Lower leg skin (tissue), 4 donors: ENCODE measurements around the gene CCDC136. TPM values are rescaled to one million over a fixed set of nuclear protein-coding genes. Genes with fewer than 3 reads are reported as not detected.

ENCODE experiments used
- DNase-seq, 2 donors: peaks; one replicate each; pipeline ENCODE4 v3.0.0-alpha.2; 2019; ENCODE audit warnings: low spot score in 2 of 2
- H3K4me3 ChIP-seq: fragments of 200-600 bp; sonication (generic); 2 replicates; pipeline ENCODE4 v1.5.1; 2017; ENCODE audit warnings: mild to moderate bottlenecking, low read depth; ENCODE audit not compliant: poor library complexity, severe bottlenecking
- POLR2A ChIP-seq, 2 donors: fragments of 450-650 bp; IDR thresholded peaks; one replicate each; pipeline ENCODE4 v1.6.1; 2016 to 2017; ENCODE audit warnings: antibody characterized with exemption in 2 of 2, mild to moderate bottlenecking in 1 of 2, moderate library complexity in 1 of 2
- whole genome bisulfite sequencing, 2 donors: methylation state at CpG; one replicate each; pipeline ENCODE4 v1.1.5; 2018; 5-methylcytosine and 5-hydroxymethylcytosine counted together
- intact Hi-C: fragments of 100-400 bp; cut with DNase I; formaldehyde crosslinking; loops from one replicate; pipeline ENCODE4 v1.15.0; 2023; ENCODE audit warnings: low total_unique reads
- total RNA-seq, 4 donors: library from RNA; depleted of rRNA; stranded (reverse); fragments of >200 nt; gene quantifications; one replicate each; pipeline ENCODE4 v1.1.0, GENCODE V29; 2016
- TF ChIP-seq, protein P1 (sequence below), 3 donors: fragments of 450-650 bp; IDR thresholded peaks; one replicate each; pipeline ENCODE4 v1.5.1; 2016; ENCODE audit warnings: antibody characterized with exemption in 3 of 3, mild to moderate bottlenecking in 3 of 3, moderate library complexity in 2 of 3

CCDC136 gene
- total RNA-seq, 4 donors from 2014 or later: 1.4 to 2.3 (median 1.8) TPM; not detected in 1

DNA sequence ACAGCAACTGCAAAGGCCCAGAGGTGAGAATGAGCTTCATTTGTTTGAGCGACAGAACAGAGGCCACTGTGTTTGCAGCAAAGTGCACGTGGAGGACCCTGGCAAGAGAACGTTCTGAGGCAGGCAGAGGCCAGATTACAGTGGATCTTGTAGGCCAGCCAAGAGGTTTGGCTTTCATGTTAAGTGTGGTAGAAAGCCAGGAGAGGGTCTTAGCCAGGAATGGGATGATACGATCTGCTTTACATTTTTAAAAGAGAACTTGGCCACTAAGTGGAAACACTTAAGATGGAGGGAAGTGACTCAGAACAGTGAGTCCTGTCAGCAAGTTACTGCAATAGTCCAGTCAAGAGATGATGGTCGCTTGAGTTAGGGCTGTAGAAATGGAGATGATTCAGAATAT lies 4.6 kb downstream of the CCDC136 start:
- intact Hi-C loops: no loop called here
- 46% methylated on average over 5 of the region's 5 CpGs for WGBS, 2 donors
- no peak overlapping the region for H3K4me3 ChIP-seq
- no peak for TF ChIP-seq POLR2A (IDR thresholded peaks at IDR 0.05)
- TF ChIP-seq, protein P1, sequence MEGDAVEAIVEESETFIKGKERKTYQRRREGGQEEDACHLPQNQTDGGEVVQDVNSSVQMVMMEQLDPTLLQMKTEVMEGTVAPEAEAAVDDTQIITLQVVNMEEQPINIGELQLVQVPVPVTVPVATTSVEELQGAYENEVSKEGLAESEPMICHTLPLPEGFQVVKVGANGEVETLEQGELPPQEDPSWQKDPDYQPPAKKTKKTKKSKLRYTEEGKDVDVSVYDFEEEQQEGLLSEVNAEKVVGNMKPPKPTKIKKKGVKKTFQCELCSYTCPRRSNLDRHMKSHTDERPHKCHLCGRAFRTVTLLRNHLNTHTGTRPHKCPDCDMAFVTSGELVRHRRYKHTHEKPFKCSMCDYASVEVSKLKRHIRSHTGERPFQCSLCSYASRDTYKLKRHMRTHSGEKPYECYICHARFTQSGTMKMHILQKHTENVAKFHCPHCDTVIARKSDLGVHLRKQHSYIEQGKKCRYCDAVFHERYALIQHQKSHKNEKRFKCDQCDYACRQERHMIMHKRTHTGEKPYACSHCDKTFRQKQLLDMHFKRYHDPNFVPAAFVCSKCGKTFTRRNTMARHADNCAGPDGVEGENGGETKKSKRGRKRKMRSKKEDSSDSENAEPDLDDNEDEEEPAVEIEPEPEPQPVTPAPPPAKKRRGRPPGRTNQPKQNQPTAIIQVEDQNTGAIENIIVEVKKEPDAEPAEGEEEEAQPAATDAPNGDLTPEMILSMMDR (IDR thresholded peaks at IDR 0.05): no peak
- DNase-seq: peak in 1 of 2 donors; percentile 23

DNA sequence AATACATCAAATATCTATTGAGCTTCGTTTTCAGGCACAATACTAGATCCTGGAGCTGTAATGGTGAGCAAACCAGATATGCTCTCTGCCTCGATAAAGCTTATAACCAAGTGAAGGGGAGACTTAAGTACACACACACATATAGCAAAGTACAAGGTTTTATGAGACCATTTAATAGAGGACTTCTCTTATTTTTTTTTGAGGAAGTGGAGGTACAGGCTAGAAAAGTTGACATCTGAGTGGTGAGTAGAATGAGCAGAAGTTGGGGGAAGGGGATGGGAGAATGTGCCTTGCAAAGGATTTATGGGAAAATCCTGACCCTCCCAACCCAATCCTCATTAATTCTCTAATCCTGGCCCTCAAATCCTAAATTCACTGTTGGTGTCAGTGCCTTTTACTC lies 7.7 kb downstream of the CCDC136 start:
- 88 to 94% methylated on average over 2 of the region's 2 CpGs for WGBS, 2 donors

DNA sequence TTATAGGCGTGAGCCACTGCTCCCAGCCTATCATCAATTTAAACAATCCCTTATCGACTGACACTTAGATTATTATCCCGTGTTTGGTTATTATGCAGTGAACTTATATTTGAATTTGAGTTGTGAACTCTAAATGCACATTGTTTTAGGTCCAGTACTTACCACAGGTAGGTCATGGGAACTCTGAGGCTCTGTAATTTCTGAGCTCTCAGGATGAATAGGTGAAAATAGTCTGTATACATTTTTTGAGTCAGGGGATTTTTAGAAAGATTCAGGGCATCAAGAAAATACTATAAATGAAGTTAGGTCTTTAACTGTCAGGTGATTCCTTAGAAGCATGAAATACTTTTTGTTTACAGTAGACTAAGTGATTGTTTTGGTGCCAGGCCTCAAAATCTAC lies 8.8 kb downstream of the CCDC136 start:
- 93 to 95% methylated on average over 3 of the region's 3 CpGs for WGBS, 2 donors

More for the DNA sequence above, 7.7 kb downstream of the CCDC136 start:
- no peak for TF ChIP-seq POLR2A (IDR thresholded peaks at IDR 0.05)
- TF ChIP-seq, protein P1 (IDR thresholded peaks at IDR 0.05): no peak
- intact Hi-C loops: no loop called here
- H3K4me3 ChIP-seq: no peak overlapping the region
- no peak for DNase-seq

DNA sequence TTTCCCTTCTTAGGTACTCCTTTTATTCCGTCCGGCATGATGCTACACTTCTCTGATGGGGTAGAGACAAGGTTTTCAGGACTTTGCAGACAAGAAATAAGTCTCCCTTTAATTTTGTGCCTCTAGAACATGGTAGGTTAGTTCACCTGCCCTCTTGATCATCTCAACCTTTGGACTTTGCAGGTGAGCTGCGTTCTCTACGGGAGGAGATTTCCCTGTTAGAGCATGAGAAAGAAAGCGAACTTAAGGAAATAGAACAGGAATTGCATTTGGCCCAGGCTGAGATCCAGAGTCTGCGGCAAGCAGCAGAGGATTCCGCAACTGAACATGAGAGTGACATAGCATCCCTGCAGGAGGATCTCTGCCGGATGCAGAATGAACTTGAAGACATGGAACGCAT lies 9.2 kb downstream of the CCDC136 start:
- intact Hi-C loops: no loop called here
- DNase-seq: peak in 1 of 2 donors; percentile 34
- TF ChIP-seq, protein P1 (IDR thresholded peaks at IDR 0.05): no peak
- no peak for TF ChIP-seq POLR2A (IDR thresholded peaks at IDR 0.05)
- no peak overlapping the region for H3K4me3 ChIP-seq
- 96 to 98% methylated on average over 9 of the region's 9 CpGs for WGBS, 2 donors

More for the DNA sequence above, 8.8 kb downstream of the CCDC136 start:
- no peak for TF ChIP-seq POLR2A (IDR thresholded peaks at IDR 0.05)
- TF ChIP-seq, protein P1 (IDR thresholded peaks at IDR 0.05): no peak
- H3K4me3 ChIP-seq: no peak overlapping the region
- intact Hi-C loops: no loop called here
- DNase-seq: no peak

DNA sequence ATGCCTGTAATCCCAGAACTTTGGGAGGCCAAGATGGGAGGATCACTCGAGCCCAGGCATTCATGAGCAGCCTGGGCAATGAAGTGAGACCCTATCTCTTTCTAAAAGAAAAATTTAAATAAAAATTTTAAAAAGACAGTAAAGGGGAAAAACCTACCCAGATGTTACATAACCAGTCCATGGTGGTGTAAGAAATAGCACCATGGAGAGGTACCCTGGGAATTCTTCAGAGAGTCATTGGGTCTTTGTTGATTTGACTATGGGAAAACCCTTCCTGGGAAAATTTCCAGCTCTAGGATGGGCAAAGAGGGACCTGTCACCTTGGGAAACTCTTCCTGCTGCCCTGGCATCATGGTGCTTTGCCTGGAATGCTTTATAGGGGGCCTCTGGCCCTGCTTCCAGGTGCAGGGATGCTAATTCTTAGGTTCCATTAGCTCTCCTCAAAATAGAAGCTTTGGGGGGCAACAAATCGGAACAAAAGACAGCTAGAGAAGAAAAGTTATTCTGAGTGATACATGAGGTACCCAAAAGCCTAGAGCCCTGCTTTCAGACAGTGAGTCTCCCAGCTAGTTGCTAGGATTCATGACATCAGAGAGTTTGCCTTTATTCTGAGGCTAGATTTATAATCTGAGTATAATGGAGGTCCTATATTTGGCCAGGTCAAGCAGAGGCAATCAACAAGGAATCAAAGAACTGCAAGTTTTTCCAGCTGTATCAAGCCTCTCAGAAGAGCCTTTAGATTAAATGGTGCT lies 10.1 kb downstream of the CCDC136 start:
- 98 to 100% methylated on average over 2 of the region's 2 CpGs for WGBS, 2 donors
- no peak for TF ChIP-seq POLR2A (IDR thresholded peaks at IDR 0.05)
- no peak overlapping the region for H3K4me3 ChIP-seq
- peak in 1 of 2 donors; percentile 17 for DNase-seq
- intact Hi-C loops: no loop called here

DNA sequence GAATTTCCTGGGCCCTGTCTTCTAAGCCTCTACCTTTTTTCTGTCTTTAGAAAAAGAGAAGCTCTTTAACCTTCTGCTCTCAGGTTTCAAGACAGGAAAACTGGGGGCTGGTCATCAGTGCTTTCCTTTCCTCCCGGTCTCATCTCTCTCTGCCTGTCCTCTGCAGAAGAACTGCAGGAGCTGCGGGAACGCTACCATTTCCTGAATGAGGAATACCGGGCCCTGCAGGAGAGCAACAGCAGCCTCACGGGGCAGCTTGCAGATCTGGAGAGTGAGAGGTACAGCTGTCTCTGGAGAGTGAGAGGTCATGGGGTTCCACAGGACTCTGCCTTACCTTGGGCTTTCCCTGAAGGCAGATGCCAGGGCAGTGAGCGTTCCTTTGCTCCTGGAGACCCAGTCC lies 12.7 kb downstream of the CCDC136 start:
- no peak for DNase-seq
- TF ChIP-seq, protein P1 (IDR thresholded peaks at IDR 0.05): no peak
- no peak for TF ChIP-seq POLR2A (IDR thresholded peaks at IDR 0.05)
- H3K4me3 ChIP-seq: no peak overlapping the region
- WGBS, 2 donors: 88 to 91% methylated on average over 6 of the region's 6 CpGs
- intact Hi-C loops: no loop called here
